ENCODE data around the gene FGF14. TPM values are rescaled to one million over a fixed set of nuclear protein-coding genes. Genes with fewer than 3 reads are reported as not detected.

Gene FGF14
- polyA plus RNA-seq, 1 donor (not counting 4 experiments of a cell fraction or from before 2014, with no cell fraction given) = 0.09 TPM

- Histone ChIP-seq H3K27ac (ENCODE audit: control insufficient read depth, insufficient read depth, low read length) (no peak overlapping the region), H3K27me3 (ENCODE audit: control insufficient read depth, extremely low read depth, insufficient read depth, low read length) (no peaks in the 10 kb centered on the region), H2AFZ (ENCODE audit: control insufficient read depth, low read length) (no peak overlapping the region), H3K4me1 (ENCODE audit: control insufficient read depth, extremely low read depth, insufficient read depth, low read length) (no peaks in the 10 kb centered on the region), H3K4me3 (ENCODE audit: control insufficient read depth in 2 of 3, extremely low read depth in 1 of 3, insufficient read depth in 2 of 3, low read depth in 1 of 3, low read length in 3 of 3) (no peak overlapping the region), H3K4me2 (ENCODE audit: control insufficient read depth, extremely low read depth, insufficient read depth, low read depth, low read length) (no peak overlapping the region), H3K9ac (ENCODE audit: control insufficient read depth, extremely low read depth, insufficient read depth, low read length) (no peak overlapping the region), H3K36me3 (ENCODE audit: control insufficient read depth in 2 of 2, extremely low read depth in 1 of 2, insufficient read depth in 2 of 2, low read length in 2 of 2) (no peaks in the 10 kb centered on the region), H4K20me1 (ENCODE audit: control insufficient read depth, extremely low read depth, insufficient read depth, low read length) (no peaks in the 10 kb centered on the region), H3K9me3 (ENCODE audit: control insufficient read depth, low read depth, low read length) (no peaks in the 10 kb centered on the region), H3K79me2 (ENCODE audit: control insufficient read depth, insufficient read depth, low read length) (no peaks in the 10 kb centered on the region), H3K9me1 (ENCODE audit: control insufficient read depth, extremely low read depth, insufficient read depth, low read length) (no peaks in the 10 kb centered on the region)
- no peak for DNase-seq (ENCODE audit: low read depth, low spot score)
- FAIRE-seq = no peak
- no peak for TF ChIP-seq CTCF (optimal IDR thresholded peaks at IDR 0.05 in 1 of 3, IDR thresholded peaks at IDR 0.05 in 1 of 3, conservative IDR thresholded peaks at IDR 0.05 in 1 of 3; ENCODE audit: extremely low read depth in 1 of 3, insufficient read depth in 2 of 3, low read length in 3 of 3)
- dilution Hi-C loops (cut with MboI; ENCODE audit: extremely low pct_ligation_motif_present, low sequenced_read_pairs) = no loop called here
Observed at GRCh38 chr13:101996954-101997353, 404.9 kb downstream of the FGF14 start.

GRCh38 chr13:101989798-101990350 is 412.0 kb downstream of the FGF14 start:
- no peaks in the 10 kb centered on the region for H3K36me3 ChIP-seq (ENCODE audit: control insufficient read depth in 2 of 2, extremely low read depth in 1 of 2, insufficient read depth in 2 of 2, low read length in 2 of 2)
- no peak overlapping the region for H3K4me2 ChIP-seq (ENCODE audit: control insufficient read depth, extremely low read depth, insufficient read depth, low read depth, low read length)
- no peaks in the 10 kb centered on the region for H3K4me1 ChIP-seq (ENCODE audit: control insufficient read depth, extremely low read depth, insufficient read depth, low read length)
- H3K4me3 ChIP-seq (ENCODE audit: control insufficient read depth in 2 of 3, extremely low read depth in 1 of 3, insufficient read depth in 2 of 3, low read depth in 1 of 3, low read length in 3 of 3) = no peak overlapping the region
- H3K27ac ChIP-seq (ENCODE audit: control insufficient read depth, insufficient read depth, low read length) = no peak overlapping the region
- no peak overlapping the region for H2AFZ ChIP-seq (ENCODE audit: control insufficient read depth, low read length)
- H3K9ac ChIP-seq (ENCODE audit: control insufficient read depth, extremely low read depth, insufficient read depth, low read length) = no peak overlapping the region
- H3K79me2 ChIP-seq (ENCODE audit: control insufficient read depth, insufficient read depth, low read length) = no peaks in the 10 kb centered on the region
- H3K9me3 ChIP-seq (ENCODE audit: control insufficient read depth, low read depth, low read length) = no peaks in the 10 kb centered on the region
- dilution Hi-C loops (cut with MboI; ENCODE audit: extremely low pct_ligation_motif_present, low sequenced_read_pairs) = no loop called here
- no peak for FAIRE-seq
- TF ChIP-seq CTCF (optimal IDR thresholded peaks at IDR 0.05 in 1 of 3, IDR thresholded peaks at IDR 0.05 in 1 of 3, conservative IDR thresholded peaks at IDR 0.05 in 1 of 3; ENCODE audit: extremely low read depth in 1 of 3, insufficient read depth in 2 of 3, low read length in 3 of 3) (no peak), EZH2 (IDR thresholded peaks at IDR 0.05; ENCODE audit: low read length) (no peak)
- no peaks in the 10 kb centered on the region for H3K9me1 ChIP-seq (ENCODE audit: control insufficient read depth, extremely low read depth, insufficient read depth, low read length)
- H3K27me3 ChIP-seq (ENCODE audit: control insufficient read depth, extremely low read depth, insufficient read depth, low read length) = no peaks in the 10 kb centered on the region
- no peak for DNase-seq (ENCODE audit: low read depth, low spot score)
- no peaks in the 10 kb centered on the region for H4K20me1 ChIP-seq (ENCODE audit: control insufficient read depth, extremely low read depth, insufficient read depth, low read length)

All from keratinocyte (primary cell).